GM23338 (cell line): ENCODE measurements around the gene TOP1. TPM values are rescaled to one million over a fixed set of nuclear protein-coding genes. Genes with fewer than 3 reads are reported as not detected.

ENCODE experiments used
- ATAC-seq: fragments of 200-7000 bp; cut with Tn5 transposase; 3 replicates; pipeline ENCODE4 v1.9.1; 2020
- DNase-seq: peaks from one replicate; pipeline ENCODE4 v3.0.0-alpha.2; 2015; ENCODE audit warnings: low spot score
- H2AFZ ChIP-seq: fragments of 200-600 bp; sonication (generic); 2 replicates; pipeline ENCODE4 v1.8.0; 2016; ENCODE audit warnings: antibody characterized with exemption, mild to moderate bottlenecking, moderate library complexity
- H3F3A ChIP-seq: fragments of 200-600 bp; sonication (generic); replicated peaks from 2 replicates; pipeline ENCODE4 v1.8.0; 2017; ENCODE audit warnings: antibody characterized with exemption, mixed run types, low read depth
- H3K27ac ChIP-seq: fragments of 200-600 bp; sonication (generic); 2 replicates; pipeline ENCODE4 v1.6.1; 2016; ENCODE audit warnings: low read depth
- H3K27me3 ChIP-seq: fragments of 200-600 bp; sonication (generic); 2 replicates; pipeline ENCODE4 v1.8.0; 2016; ENCODE audit warnings: mild to moderate bottlenecking, mixed run types, moderate library complexity; ENCODE audit not compliant: insufficient read depth
- H3K36me3 ChIP-seq: fragments of 200-600 bp; sonication (generic); 2 replicates; pipeline ENCODE4 v1.8.0; 2016; ENCODE audit warnings: mild to moderate bottlenecking; ENCODE audit not compliant: insufficient read depth
- H3K4me1 ChIP-seq: fragments of 200-600 bp; sonication (generic); 2 replicates; pipeline ENCODE4 v1.8.0; 2016; ENCODE audit warnings: mild to moderate bottlenecking, moderate library complexity; ENCODE audit not compliant: insufficient read depth
- H3K4me2 ChIP-seq: fragments of 200-600 bp; sonication (generic); 2 replicates; pipeline ENCODE4 v1.7.1; 2017; ENCODE audit warnings: mixed run types
- H3K4me3 ChIP-seq: fragments of 200-600 bp; sonication (generic); 2 replicates; pipeline ENCODE4 v1.6.1; 2016; ENCODE audit warnings: mixed run types
- H3K79me2 ChIP-seq: fragments of 200-600 bp; sonication (generic); replicated peaks from 2 replicates; pipeline ENCODE4 v1.8.0; 2017; ENCODE audit warnings: mild to moderate bottlenecking; ENCODE audit not compliant: insufficient read depth
- H3K9me2 ChIP-seq: fragments of 200-600 bp; sonication (generic); 2 replicates; pipeline ENCODE4 v1.8.0; 2017; ENCODE audit not compliant: insufficient read depth
- H4K20me1 ChIP-seq: fragments of 200-600 bp; sonication (generic); replicated peaks from 2 replicates; pipeline ENCODE4 v1.8.0; 2017; ENCODE audit warnings: mild to moderate bottlenecking; ENCODE audit not compliant: insufficient read depth
- H3K27ac Mint-ChIP-seq: 2 replicates; pipeline ENCODE4 v1.8.0; 2020; ENCODE audit warnings: inconsistent platforms, mild to moderate bottlenecking, moderate library complexity, mixed read lengths
- H3K27me3 Mint-ChIP-seq: 3 replicates; pipeline ENCODE4 v1.8.0; 2022; ENCODE audit warnings: low read depth, mild to moderate bottlenecking, moderate library complexity, mixed read lengths, inconsistent platforms; ENCODE audit not compliant: insufficient read depth, poor library complexity
- H3K36me3 Mint-ChIP-seq: 3 replicates; pipeline ENCODE4 v1.8.0; 2021; ENCODE audit warnings: low read depth, mild to moderate bottlenecking, inconsistent platforms, moderate library complexity, mixed read lengths
- H3K4me1 Mint-ChIP-seq: 3 replicates; pipeline ENCODE4 v1.8.0; 2020; ENCODE audit warnings: mild to moderate bottlenecking, inconsistent platforms, mixed read lengths
- H3K4me3 Mint-ChIP-seq: 3 replicates; pipeline ENCODE4 v1.8.0; 2021; ENCODE audit warnings: moderate library complexity, mild to moderate bottlenecking, inconsistent platforms, mixed read lengths
- H3K9me3 Mint-ChIP-seq: 3 replicates; pipeline ENCODE4 v1.8.0; 2020; ENCODE audit warnings: moderate library complexity, mild to moderate bottlenecking, inconsistent platforms, mixed read lengths
- CREB1 ChIP-seq: fragments of 250-450 bp; sonication (Bioruptor Pico); IDR thresholded peaks from 2 replicates; pipeline ENCODE4 v1.5.0; 2020; ENCODE audit warnings: low read depth, mild to moderate bottlenecking, moderate library complexity
- EZH2 ChIP-seq: fragments of 200-600 bp; sonication (generic); IDR thresholded peaks from one replicate; pipeline ENCODE4 v1.8.0; 2017; ENCODE audit warnings: antibody characterized with exemption, mild to moderate bottlenecking, low read depth; ENCODE audit not compliant: unreplicated experiment
- EZH2phosphoT487 ChIP-seq: fragments of 200-600 bp; sonication (generic); IDR thresholded peaks from one replicate; pipeline ENCODE4 v1.8.1; 2018; ENCODE audit warnings: antibody characterized with exemption; ENCODE audit not compliant: unreplicated experiment
- JUNB ChIP-seq: IDR thresholded peaks from one replicate; pipeline ENCODE4 v1.6.1; 2016; ENCODE audit warnings: antibody characterized with exemption; ENCODE audit not compliant: unreplicated experiment
- NANOG ChIP-seq: IDR thresholded peaks from 2 replicates; pipeline ENCODE4 v1.6.1; 2016; ENCODE audit warnings: antibody characterized with exemption, borderline replicate concordance
- POLR2AphosphoS5 ChIP-seq: IDR thresholded peaks from 2 replicates; pipeline ENCODE4 v1.6.1; 2016; ENCODE audit warnings: antibody characterized with exemption, low read depth
- STAT1 ChIP-seq: IDR thresholded peaks from one replicate; pipeline ENCODE4 v1.6.1; 2016; ENCODE audit warnings: antibody characterized with exemption; ENCODE audit not compliant: unreplicated experiment
- ZNF114 ChIP-seq: fragments of 250-450 bp; sonication (Bioruptor Pico); IDR thresholded peaks from 2 replicates; pipeline ENCODE4 v1.5.0; 2020; ENCODE audit warnings: mild to moderate bottlenecking, moderate library complexity
- ZNF331 ChIP-seq: fragments of 250-450 bp; sonication (Bioruptor Pico); IDR thresholded peaks from 2 replicates; pipeline ENCODE4 v1.5.0; 2020; ENCODE audit warnings: low read depth, mild to moderate bottlenecking, moderate library complexity
- polyA plus RNA-seq: library from polyadenylated mRNA; unstranded; fragments of >200 nt; fragmentation: Nextera tagmentation; extraction: Ambion mirVana; gene quantifications from 2 replicates; pipeline ENCODE4 v1.2.1, GENCODE V29; 2016
- total RNA-seq: library from RNA; depleted of rRNA; stranded (reverse); fragments of >200 nt; shearing (Covaris generic); gene quantifications from 2 replicates; pipeline ENCODE4 v1.2.3, GENCODE V29; 2014
- TF ChIP-seq, protein P1 (sequence below), 2 experiments: fragments of 200-600 bp in 1 of 2; sonication (generic) in 1 of 2; conservative IDR thresholded peaks; 2 replicates each; pipeline versions ENCODE4 v1.5.1 to v1.6.1; 2016 to 2017; ENCODE audit warnings: antibody characterized with exemption in 2 of 2, low read depth in 2 of 2, mild to moderate bottlenecking in 2 of 2, moderate library complexity in 1 of 2
- TF ChIP-seq, protein P2 (sequence below): fragments of 250-450 bp; sonication (Bioruptor Pico); IDR thresholded peaks from 2 replicates; pipeline ENCODE4 v1.5.0; 2020; ENCODE audit warnings: mild to moderate bottlenecking, moderate library complexity
- TF ChIP-seq, protein P3 (sequence below): IDR thresholded peaks from 2 replicates; pipeline ENCODE4 v1.6.1; 2016; ENCODE audit warnings: antibody characterized with exemption
- TF ChIP-seq, protein P4 (sequence below): IDR thresholded peaks from one replicate; pipeline ENCODE4 v1.6.1; 2018; ENCODE audit warnings: antibody characterized with exemption; ENCODE audit not compliant: unreplicated experiment

The TOP1 gene
- total and polyA plus RNA-seq, 2 experiments from 2014 or later = 62.4 to 101 TPM

DNA sequence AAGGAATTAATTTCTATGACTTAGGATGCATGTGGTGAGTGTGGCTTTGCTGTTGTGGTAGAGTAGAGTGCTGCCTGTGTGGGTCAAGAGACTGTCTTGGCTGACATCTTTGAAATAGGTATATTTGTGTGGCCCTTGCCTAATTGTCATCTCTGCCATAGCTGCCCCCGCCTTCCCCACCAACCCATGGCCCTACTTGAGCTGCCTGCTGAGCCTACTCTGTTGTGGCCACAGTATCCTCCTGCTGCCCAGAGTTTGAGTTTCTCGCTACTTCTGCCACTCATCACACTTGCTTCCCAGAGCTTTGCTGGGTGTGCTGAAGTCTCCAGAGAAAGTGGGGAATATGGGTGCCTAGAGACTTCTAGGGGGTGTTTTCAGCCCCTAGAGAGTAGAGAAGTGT, 116.7 kb downstream of the TOP1 start:
- peaks cover 3% of the 10 kb centered on the region for H3K27me3 Mint-ChIP-seq
- DNase-seq (no peak), ATAC-seq (no peak)
- no peak for TF ChIP-seq NANOG
- TF ChIP-seq, protein P1, sequence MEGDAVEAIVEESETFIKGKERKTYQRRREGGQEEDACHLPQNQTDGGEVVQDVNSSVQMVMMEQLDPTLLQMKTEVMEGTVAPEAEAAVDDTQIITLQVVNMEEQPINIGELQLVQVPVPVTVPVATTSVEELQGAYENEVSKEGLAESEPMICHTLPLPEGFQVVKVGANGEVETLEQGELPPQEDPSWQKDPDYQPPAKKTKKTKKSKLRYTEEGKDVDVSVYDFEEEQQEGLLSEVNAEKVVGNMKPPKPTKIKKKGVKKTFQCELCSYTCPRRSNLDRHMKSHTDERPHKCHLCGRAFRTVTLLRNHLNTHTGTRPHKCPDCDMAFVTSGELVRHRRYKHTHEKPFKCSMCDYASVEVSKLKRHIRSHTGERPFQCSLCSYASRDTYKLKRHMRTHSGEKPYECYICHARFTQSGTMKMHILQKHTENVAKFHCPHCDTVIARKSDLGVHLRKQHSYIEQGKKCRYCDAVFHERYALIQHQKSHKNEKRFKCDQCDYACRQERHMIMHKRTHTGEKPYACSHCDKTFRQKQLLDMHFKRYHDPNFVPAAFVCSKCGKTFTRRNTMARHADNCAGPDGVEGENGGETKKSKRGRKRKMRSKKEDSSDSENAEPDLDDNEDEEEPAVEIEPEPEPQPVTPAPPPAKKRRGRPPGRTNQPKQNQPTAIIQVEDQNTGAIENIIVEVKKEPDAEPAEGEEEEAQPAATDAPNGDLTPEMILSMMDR (conservative IDR thresholded peaks at IDR 0.05; ENCODE audit: low read depth in 2 of 2) = no peak
- TF ChIP-seq EZH2 = no peak
- no peak for TF ChIP-seq ZNF331
- no peak for TF ChIP-seq JUNB
- TF ChIP-seq, protein P2, sequence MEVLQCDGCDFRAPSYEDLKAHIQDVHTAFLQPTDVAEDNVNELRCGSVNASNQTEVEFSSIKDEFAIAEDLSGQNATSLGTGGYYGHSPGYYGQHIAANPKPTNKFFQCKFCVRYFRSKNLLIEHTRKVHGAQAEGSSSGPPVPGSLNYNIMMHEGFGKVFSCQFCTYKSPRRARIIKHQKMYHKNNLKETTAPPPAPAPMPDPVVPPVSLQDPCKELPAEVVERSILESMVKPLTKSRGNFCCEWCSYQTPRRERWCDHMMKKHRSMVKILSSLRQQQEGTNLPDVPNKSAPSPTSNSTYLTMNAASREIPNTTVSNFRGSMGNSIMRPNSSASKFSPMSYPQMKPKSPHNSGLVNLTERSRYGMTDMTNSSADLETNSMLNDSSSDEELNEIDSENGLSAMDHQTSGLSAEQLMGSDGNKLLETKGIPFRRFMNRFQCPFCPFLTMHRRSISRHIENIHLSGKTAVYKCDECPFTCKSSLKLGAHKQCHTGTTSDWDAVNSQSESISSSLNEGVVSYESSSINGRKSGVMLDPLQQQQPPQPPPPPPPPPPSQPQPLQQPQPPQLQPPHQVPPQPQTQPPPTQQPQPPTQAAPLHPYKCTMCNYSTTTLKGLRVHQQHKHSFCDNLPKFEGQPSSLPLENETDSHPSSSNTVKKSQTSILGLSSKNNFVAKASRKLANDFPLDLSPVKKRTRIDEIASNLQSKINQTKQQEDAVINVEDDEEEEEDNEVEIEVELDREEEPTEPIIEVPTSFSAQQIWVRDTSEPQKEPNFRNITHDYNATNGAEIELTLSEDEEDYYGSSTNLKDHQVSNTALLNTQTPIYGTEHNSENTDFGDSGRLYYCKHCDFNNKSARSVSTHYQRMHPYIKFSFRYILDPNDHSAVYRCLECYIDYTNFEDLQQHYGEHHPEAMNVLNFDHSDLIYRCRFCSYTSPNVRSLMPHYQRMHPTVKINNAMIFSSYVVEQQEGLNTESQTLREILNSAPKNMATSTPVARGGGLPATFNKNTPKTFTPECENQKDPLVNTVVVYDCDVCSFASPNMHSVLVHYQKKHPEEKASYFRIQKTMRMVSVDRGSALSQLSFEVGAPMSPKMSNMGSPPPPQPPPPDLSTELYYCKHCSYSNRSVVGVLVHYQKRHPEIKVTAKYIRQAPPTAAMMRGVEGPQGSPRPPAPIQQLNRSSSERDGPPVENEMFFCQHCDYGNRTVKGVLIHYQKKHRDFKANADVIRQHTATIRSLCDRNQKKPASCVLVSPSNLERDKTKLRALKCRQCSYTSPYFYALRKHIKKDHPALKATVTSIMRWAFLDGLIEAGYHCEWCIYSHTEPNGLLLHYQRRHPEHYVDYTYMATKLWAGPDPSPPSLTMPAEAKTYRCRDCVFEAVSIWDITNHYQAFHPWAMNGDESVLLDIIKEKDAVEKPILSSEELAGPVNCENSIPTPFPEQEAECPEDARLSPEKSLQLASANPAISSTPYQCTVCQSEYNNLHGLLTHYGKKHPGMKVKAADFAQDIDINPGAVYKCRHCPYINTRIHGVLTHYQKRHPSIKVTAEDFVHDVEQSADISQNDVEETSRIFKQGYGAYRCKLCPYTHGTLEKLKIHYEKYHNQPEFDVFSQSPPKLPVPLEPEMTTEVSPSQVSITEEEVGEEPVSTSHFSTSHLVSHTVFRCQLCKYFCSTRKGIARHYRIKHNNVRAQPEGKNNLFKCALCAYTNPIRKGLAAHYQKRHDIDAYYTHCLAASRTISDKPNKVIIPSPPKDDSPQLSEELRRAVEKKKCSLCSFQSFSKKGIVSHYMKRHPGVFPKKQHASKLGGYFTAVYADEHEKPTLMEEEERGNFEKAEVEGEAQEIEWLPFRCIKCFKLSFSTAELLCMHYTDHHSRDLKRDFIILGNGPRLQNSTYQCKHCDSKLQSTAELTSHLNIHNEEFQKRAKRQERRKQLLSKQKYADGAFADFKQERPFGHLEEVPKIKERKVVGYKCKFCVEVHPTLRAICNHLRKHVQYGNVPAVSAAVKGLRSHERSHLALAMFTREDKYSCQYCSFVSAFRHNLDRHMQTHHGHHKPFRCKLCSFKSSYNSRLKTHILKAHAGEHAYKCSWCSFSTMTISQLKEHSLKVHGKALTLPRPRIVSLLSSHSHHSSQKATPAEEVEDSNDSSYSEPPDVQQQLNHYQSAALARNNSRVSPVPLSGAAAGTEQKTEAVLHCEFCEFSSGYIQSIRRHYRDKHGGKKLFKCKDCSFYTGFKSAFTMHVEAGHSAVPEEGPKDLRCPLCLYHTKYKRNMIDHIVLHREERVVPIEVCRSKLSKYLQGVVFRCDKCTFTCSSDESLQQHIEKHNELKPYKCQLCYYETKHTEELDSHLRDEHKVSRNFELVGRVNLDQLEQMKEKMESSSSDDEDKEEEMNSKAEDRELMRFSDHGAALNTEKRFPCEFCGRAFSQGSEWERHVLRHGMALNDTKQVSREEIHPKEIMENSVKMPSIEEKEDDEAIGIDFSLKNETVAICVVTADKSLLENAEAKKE (CRISPR knock-in tag) = no peak
- TF ChIP-seq CREB1 (CRISPR knock-in tag) = no peak
- TF ChIP-seq POLR2AphosphoS5 = no peak
- TF ChIP-seq EZH2phosphoT487 = no peak
- TF ChIP-seq, protein P3, sequence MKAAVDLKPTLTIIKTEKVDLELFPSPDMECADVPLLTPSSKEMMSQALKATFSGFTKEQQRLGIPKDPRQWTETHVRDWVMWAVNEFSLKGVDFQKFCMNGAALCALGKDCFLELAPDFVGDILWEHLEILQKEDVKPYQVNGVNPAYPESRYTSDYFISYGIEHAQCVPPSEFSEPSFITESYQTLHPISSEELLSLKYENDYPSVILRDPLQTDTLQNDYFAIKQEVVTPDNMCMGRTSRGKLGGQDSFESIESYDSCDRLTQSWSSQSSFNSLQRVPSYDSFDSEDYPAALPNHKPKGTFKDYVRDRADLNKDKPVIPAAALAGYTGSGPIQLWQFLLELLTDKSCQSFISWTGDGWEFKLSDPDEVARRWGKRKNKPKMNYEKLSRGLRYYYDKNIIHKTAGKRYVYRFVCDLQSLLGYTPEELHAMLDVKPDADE = no peak
- TF ChIP-seq, protein P4, sequence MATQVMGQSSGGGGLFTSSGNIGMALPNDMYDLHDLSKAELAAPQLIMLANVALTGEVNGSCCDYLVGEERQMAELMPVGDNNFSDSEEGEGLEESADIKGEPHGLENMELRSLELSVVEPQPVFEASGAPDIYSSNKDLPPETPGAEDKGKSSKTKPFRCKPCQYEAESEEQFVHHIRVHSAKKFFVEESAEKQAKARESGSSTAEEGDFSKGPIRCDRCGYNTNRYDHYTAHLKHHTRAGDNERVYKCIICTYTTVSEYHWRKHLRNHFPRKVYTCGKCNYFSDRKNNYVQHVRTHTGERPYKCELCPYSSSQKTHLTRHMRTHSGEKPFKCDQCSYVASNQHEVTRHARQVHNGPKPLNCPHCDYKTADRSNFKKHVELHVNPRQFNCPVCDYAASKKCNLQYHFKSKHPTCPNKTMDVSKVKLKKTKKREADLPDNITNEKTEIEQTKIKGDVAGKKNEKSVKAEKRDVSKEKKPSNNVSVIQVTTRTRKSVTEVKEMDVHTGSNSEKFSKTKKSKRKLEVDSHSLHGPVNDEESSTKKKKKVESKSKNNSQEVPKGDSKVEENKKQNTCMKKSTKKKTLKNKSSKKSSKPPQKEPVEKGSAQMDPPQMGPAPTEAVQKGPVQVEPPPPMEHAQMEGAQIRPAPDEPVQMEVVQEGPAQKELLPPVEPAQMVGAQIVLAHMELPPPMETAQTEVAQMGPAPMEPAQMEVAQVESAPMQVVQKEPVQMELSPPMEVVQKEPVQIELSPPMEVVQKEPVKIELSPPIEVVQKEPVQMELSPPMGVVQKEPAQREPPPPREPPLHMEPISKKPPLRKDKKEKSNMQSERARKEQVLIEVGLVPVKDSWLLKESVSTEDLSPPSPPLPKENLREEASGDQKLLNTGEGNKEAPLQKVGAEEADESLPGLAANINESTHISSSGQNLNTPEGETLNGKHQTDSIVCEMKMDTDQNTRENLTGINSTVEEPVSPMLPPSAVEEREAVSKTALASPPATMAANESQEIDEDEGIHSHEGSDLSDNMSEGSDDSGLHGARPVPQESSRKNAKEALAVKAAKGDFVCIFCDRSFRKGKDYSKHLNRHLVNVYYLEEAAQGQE = no peak
- no peak for TF ChIP-seq ZNF114
- TF ChIP-seq STAT1 = no peak
- no peak overlapping the region for H3K27ac ChIP-seq
- H3K27ac Mint-ChIP-seq = no peak overlapping the region
- no peaks in the 10 kb centered on the region for H3K36me3 ChIP-seq
- H3K36me3 Mint-ChIP-seq = peaks cover 22% of the 10 kb centered on the region
- H3K4me2 ChIP-seq = no peak overlapping the region
- peaks cover 100% of the 10 kb centered on the region for H3K79me2 ChIP-seq
- no peak overlapping the region for H2AFZ ChIP-seq
- no peaks in the 10 kb centered on the region for H3K9me2 ChIP-seq
- no peaks in the 10 kb centered on the region for H3F3A ChIP-seq
- H3K4me1 ChIP-seq = peaks cover 25% of the 10 kb centered on the region
- peaks cover 77% of the 10 kb centered on the region for H4K20me1 ChIP-seq
- no peaks in the 10 kb centered on the region for H3K27me3 ChIP-seq
- peaks cover 49% of the 10 kb centered on the region for H3K4me1 Mint-ChIP-seq
- no peaks in the 10 kb centered on the region for H3K9me3 Mint-ChIP-seq
- H3K4me3 Mint-ChIP-seq = no peak overlapping the region
- H3K4me3 ChIP-seq = no peak overlapping the region
